Activated CD4-positive, alpha-beta T cell treated with anti-CD3 and anti-CD28 coated beads, Interleukin-2, amount 50 U/mL, for 48 hours (primary cell): Measurements from ENCODE around the gene PRUNE1.

Experiments
- DNase-seq, 2 experiments: peaks; one replicate each; pipeline ENCODE4 v3.0.0-alpha.2; 2020

Gene PRUNE1

GRCh38 chr1:150979092-150980056 lies 28.9 kb upstream of the PRUNE1 start:
- peak; percentile 91 to 93 for DNase-seq

- no peak for DNase-seq
Measured at GRCh38 chr1:150981177-150981804, 27.0 kb upstream of the PRUNE1 start.

- no peak for DNase-seq
Measured at GRCh38 chr1:150981805-150982712, 26.2 kb upstream of the PRUNE1 start, which contains the start of gene ANXA9. Gene ANXA9 (plus strand): TSS chr1:150982292. CDS start chr1:150983106, 814 bp downstream.

- DNase-seq: no peak
Measured at GRCh38 chr1:150985179-150985825, 22.9 kb upstream of the PRUNE1 start.

GRCh38 chr1:150987924-150988323 lies 20.3 kb upstream of the PRUNE1 start:
- DNase-seq: no peak

GRCh38 chr1:150992626-150993025 lies 15.6 kb upstream of the PRUNE1 start:
- DNase-seq: no peak

- no peak for DNase-seq
Measured at GRCh38 chr1:150994248-150994647, 14.0 kb upstream of the PRUNE1 start.

GRCh38 chr1:150995460-150995859 lies 12.8 kb upstream of the PRUNE1 start:
- no peak for DNase-seq

- no peak for DNase-seq
Measured at GRCh38 chr1:150995896-150996295, 12.4 kb upstream of the PRUNE1 start.

- no peak for DNase-seq
Measured at GRCh38 chr1:150997126-150997872, 10.9 kb upstream of the PRUNE1 start.

- no peak for DNase-seq
Measured at GRCh38 chr1:150997949-150998348, 10.3 kb upstream of the PRUNE1 start.

- no peak for DNase-seq
Measured at GRCh38 chr1:150999051-150999674, 9.1 kb upstream of the PRUNE1 start.

GRCh38 chr1:150999926-151000325 lies 8.3 kb upstream of the PRUNE1 start:
- DNase-seq: no peak

GRCh38 chr1:151000408-151000807 lies 7.8 kb upstream of the PRUNE1 start:
- no peak for DNase-seq

GRCh38 chr1:151001602-151002001 lies 6.6 kb upstream of the PRUNE1 start:
- no peak for DNase-seq

- no peak for DNase-seq
Measured at GRCh38 chr1:151002051-151002450, 6.2 kb upstream of the PRUNE1 start.

GRCh38 chr1:151002611-151003010 lies 5.6 kb upstream of the PRUNE1 start:
- no peak for DNase-seq

GRCh38 chr1:151003180-151003579 lies 5.1 kb upstream of the PRUNE1 start:
- no peak for DNase-seq

GRCh38 chr1:151005729-151006319 lies 2.4 kb upstream of the PRUNE1 start:
- no peak for DNase-seq

GRCh38 chr1:151006327-151007052 lies 1.8 kb upstream of the PRUNE1 start, which contains the start of gene MINDY1:
Gene MINDY1 (minus strand): TSS chr1:151006902. CDS start chr1:151002617, 4,285 bp downstream.
- DNase-seq: peak; percentile 44 to 59
